ENCODE results near the gene IFNA6. TPM values are rescaled to one million over a fixed set of nuclear protein-coding genes. Genes with fewer than 3 reads are reported as not detected.
A peak's percentile ranks its signal among the peaks of the same experiment; 100 is the strongest.

Gene IFNA6
- total and polyA plus RNA-seq, 2 experiments from 2014 or later: not detected

- no peak for TF ChIP-seq ZNF462 (CRISPR knock-in tag; IDR thresholded peaks at IDR 0.05)
- TF ChIP-seq NANOG (IDR thresholded peaks at IDR 0.05; ENCODE audit: borderline replicate concordance): no peak
- no peak for TF ChIP-seq POLR2AphosphoS5 (IDR thresholded peaks at IDR 0.05; ENCODE audit: low read depth)
Observed at GRCh38 chr9:21336457-21336856, 14.2 kb downstream of the IFNA6 start (continued).

GRCh38 chr9:21334701-21335632, 15.7 kb downstream of the IFNA6 start, which contains the start of gene KLHL9:
KLHL9 (minus strand) TSS chr9:21335404; CDS start chr9:21334859, 545 bp downstream.
- peak within 1 kb of the TSS; percentile 98 for H2AFZ ChIP-seq
- H3K4me1 Mint-ChIP-seq: peaks cover 29% of the 10 kb centered on the region
- peak within 1 kb of the TSS; percentile 87 for H3K4me3 Mint-ChIP-seq
- no peaks in the 10 kb centered on the region for H3K9me3 Mint-ChIP-seq
- peak within 1 kb of the TSS; percentile 78 for H3K27ac ChIP-seq (ENCODE audit: low read depth)
- H3K4me2 ChIP-seq: peak within 1 kb of the TSS; percentile 93
- no peaks in the 10 kb centered on the region for H3K9me2 ChIP-seq (ENCODE audit: insufficient read depth)
- H3F3A ChIP-seq (replicated peaks; ENCODE audit: low read depth): no peaks in the 10 kb centered on the region
- H3K36me3 ChIP-seq (ENCODE audit: insufficient read depth): no peaks in the 10 kb centered on the region
- peaks cover 15% of the 10 kb centered on the region for H4K20me1 ChIP-seq (replicated peaks; ENCODE audit: insufficient read depth)
- DNase-seq (ENCODE audit: low spot score) (peak; percentile 95), ATAC-seq (peak; percentile 97)
- H3K27me3 Mint-ChIP-seq (ENCODE audit: insufficient read depth, low read depth, poor library complexity): peaks cover 4% of the 10 kb centered on the region
- H3K36me3 Mint-ChIP-seq (ENCODE audit: low read depth): peaks cover 12% of the 10 kb centered on the region; the same call in 2 of the 3 replicates
- peak within 1 kb of the TSS; percentile 91 for H3K27ac Mint-ChIP-seq
- H3K4me1 ChIP-seq (ENCODE audit: insufficient read depth): peaks cover 14% of the 10 kb centered on the region
- H3K79me2 ChIP-seq (replicated peaks; ENCODE audit: insufficient read depth): peaks cover 50% of the 10 kb centered on the region
- no peaks in the 10 kb centered on the region for H3K27me3 ChIP-seq (ENCODE audit: insufficient read depth)
- peak within 1 kb of the TSS; percentile 79 for H3K4me3 ChIP-seq
- TF ChIP-seq ZNF462 (CRISPR knock-in tag; IDR thresholded peaks at IDR 0.05) (no peak), ETS1 (IDR thresholded peaks at IDR 0.05) (0 out of 2 replicates have a peak, but pooled peaks have one; percentile 42)

Measured in GM23338 (cell line).